K562 (cell line): Measurements from ENCODE around the gene TMEM184A. TPM values are rescaled to one million over a fixed set of nuclear protein-coding genes. Genes with fewer than 3 reads are reported as not detected.

Source experiments
- ATAC-seq: fragments of 200-7000 bp; cut with Tn5 transposase; 3 replicates; pipeline ENCODE4 v1.9.1; 2020; ENCODE audit warnings: moderate library complexity
- BruUV-seq: library from RNA; stranded (reverse); fragments of 400-500 nt; replicated peaks from 2 replicates; lab custom pipeline; 2021; lab: Mats Ljungman, UMichigan
- CTCF ChIA-PET: fragments of 300-600 bp; formaldehyde crosslinking; extraction: SDS; loops from one replicate; lab custom pipeline; 2021; ENCODE audit warnings: low intra/inter-chr PET ratio; lab: Yijun Ruan, JAX
- POLR2A ChIA-PET: fragments of 300-600, 350-650 bp; sonication (Branson Sonifier 250); formaldehyde crosslinking; extraction: SDS; loops from one replicate; lab custom pipeline; 2021; ENCODE audit warnings: antibody characterized with exemption, inconsistent platforms; lab: Yijun Ruan, JAX
- DNase-seq, 4 experiments: peaks; one replicate each; pipeline versions ENCODE4 v3.0.0 to v3.0.0-alpha.2; 2011 to 2018; ENCODE audit warnings: low spot score in 3 of 4, mixed read lengths in 3 of 4; ENCODE audit errors: extremely low read depth in 1 of 4
- FAIRE-seq: peaks from 2 replicates; lab custom pipeline; 2011; peaks lifted over from hg19 to GRCh38; lab: Jason Lieb, UNC
- H2AFZ ChIP-seq: 2 replicates; pipeline ENCODE4 v1.6.0; 2011; ENCODE audit warnings: low read depth, low read length, control low read depth, inconsistent platforms
- H3K27ac ChIP-seq: fragments of 200-600 bp; 3 replicates; pipeline ENCODE4 v1.8.0; 2011; ENCODE audit warnings: low read depth, mild to moderate bottlenecking, control low read depth, inconsistent platforms, low read length, moderate library complexity, mixed read lengths; ENCODE audit errors: extremely low read depth
- H3K27me3 ChIP-seq, 2 experiments: fragments of 300-600 bp in 1 of 2; 2 replicates in 1 of 2; 3 replicates in 1 of 2; pipeline versions ENCODE4 v1.6.0 to v1.8.0; 2011; ENCODE audit warnings: inconsistent platforms in 2 of 2, low read length in 2 of 2, mild to moderate bottlenecking in 1 of 2, mixed read lengths in 1 of 2, moderate library complexity in 1 of 2; ENCODE audit not compliant: control insufficient read depth in 2 of 2, insufficient read depth in 2 of 2
- H3K36me3 ChIP-seq: fragments of 300-600 bp; 3 replicates; pipeline ENCODE4 v1.8.0; 2011; ENCODE audit warnings: mild to moderate bottlenecking, low read length, inconsistent platforms; ENCODE audit not compliant: control insufficient read depth, insufficient read depth
- H3K4me1 ChIP-seq, 2 experiments: fragments of 200-600 bp in 1 of 2; replicated peaks in 1 of 2; 2 replicates in 1 of 2; 3 replicates in 1 of 2; pipeline versions ENCODE4 v1.5.1 to v1.8.0; 2011; ENCODE audit warnings: inconsistent platforms in 2 of 2, low read length in 2 of 2, mild to moderate bottlenecking in 1 of 2, mixed read lengths in 1 of 2, moderate library complexity in 1 of 2; ENCODE audit not compliant: control insufficient read depth in 2 of 2, insufficient read depth in 2 of 2
- H3K4me2 ChIP-seq: 2 replicates; pipeline ENCODE4 v1.6.1; 2011; ENCODE audit warnings: low read length, control low read depth, inconsistent platforms, mixed read lengths; ENCODE audit not compliant: insufficient read depth
- H3K4me3 ChIP-seq: fragments of 200-600 bp; sonication (generic), shearing (Covaris generic); 2 replicates; pipeline ENCODE4 v1.5.1; 2016; ENCODE audit warnings: control low read depth, inconsistent platforms
- H3K79me2 ChIP-seq: fragments of 200-600 bp; 3 replicates; pipeline ENCODE4 v1.8.0; 2011; ENCODE audit warnings: low read length, inconsistent platforms; ENCODE audit not compliant: control insufficient read depth, insufficient read depth
- H3K9ac ChIP-seq, 2 experiments: 2 replicates each; pipeline versions ENCODE4 v1.6.0 to v1.6.1; 2011; ENCODE audit warnings: low read depth in 2 of 2, low read length in 2 of 2, control low read depth in 1 of 2, inconsistent platforms in 1 of 2, mild to moderate bottlenecking in 1 of 2, mixed read lengths in 1 of 2; ENCODE audit not compliant: insufficient read depth in 1 of 2
- H3K9me1 ChIP-seq: one replicate; pipeline ENCODE4 v1.6.0; 2011; ENCODE audit warnings: inconsistent platforms, mild to moderate bottlenecking, low read length, moderate library complexity; ENCODE audit not compliant: control insufficient read depth, insufficient read depth
- H3K9me3 ChIP-seq: replicated peaks from 2 replicates; pipeline ENCODE4 v1.5.1; 2011; ENCODE audit warnings: low read depth, low read length, inconsistent platforms; ENCODE audit not compliant: control insufficient read depth, insufficient read depth
- H4K20me1 ChIP-seq: replicated peaks from 2 replicates; pipeline ENCODE4 v1.6.1; 2011; ENCODE audit warnings: low read length, inconsistent platforms, mixed read lengths; ENCODE audit not compliant: control insufficient read depth, insufficient read depth
- FIP1L1 ChIP-seq: fragments of 200-400 bp; formaldehyde crosslinking; IDR thresholded peaks from 2 replicates; pipeline ENCODE4 v1.6.1; 2018; ENCODE audit warnings: mild to moderate bottlenecking, low read depth, low read length; ENCODE audit not compliant: poor library complexity, severe bottlenecking
- HMBOX1 ChIP-seq: sonication (generic); IDR thresholded peaks from 2 replicates; pipeline ENCODE4 v1.6.1; 2016
- MCM3 ChIP-seq: fragments of 450-650 bp; IDR thresholded peaks from 2 replicates; pipeline ENCODE4 v1.6.1; 2016
- POLR2A ChIP-seq: fragments of 450-650 bp; conservative IDR thresholded peaks from 2 replicates; pipeline ENCODE4 v1.6.1; 2016
- WGBS: fragments of 100-300 bp; shearing (Covaris generic); methylation state at CpG from one replicate; pipeline ENCODE4 v1.1.6; 2016; ENCODE audit warnings: low coverage, mixed read lengths; ENCODE audit not compliant: insufficient coverage; ENCODE audit errors: missing lambda C conversion rate; 5-methylcytosine and 5-hydroxymethylcytosine counted together
- in situ Hi-C: fragments of 300-500 bp; cut with MboI; formaldehyde crosslinking; loops from 4 replicates; pipeline ENCODE4 v1.15.0; 2018; ENCODE audit warnings: inconsistent platforms, mixed read lengths
- intact Hi-C: fragments of 100-400 bp; cut with micrococcal nuclease; formaldehyde crosslinking; loops from 2 replicates; pipeline ENCODE4 v1.14.2; 2022
- polyA plus RNA-seq, 8 experiments: library from polyadenylated mRNA; depleted of rRNA in 4 of 8; stranded (reverse) in 5 of 8; unstranded in 3 of 8; fragments of >200 nt; fragmentation: Nextera tagmentation in 2 of 8; fragmentation: Illumina TruSeq in 1 of 8; extraction: Ambion mirVana in 2 of 8; extraction: Trizol in 1 of 8; gene quantifications; 2 replicates each; pipeline versions ENCODE4 v1.2.1 to v1.2.3, GENCODE V29; 2011 to 2014; ENCODE audit warnings: inconsistent platforms in 1 of 8, missing spikeins in 1 of 8
- total RNA-seq, 7 experiments: library from RNA; depleted of rRNA in 6 of 7; stranded (reverse); fragments of >200 nt in 6 of 7; fragmentation: Illumina TruSeq in 2 of 7; extraction: Trizol in 2 of 7; gene quantifications; 2 replicates each; pipeline versions ENCODE4 v1.2.1 to v1.2.3, GENCODE V29; 2011 to 2021; ENCODE audit warnings: low replicate concordance in 1 of 7

TMEM184A gene
- total and polyA plus RNA-seq, 9 of the 15 experiments (the other 6 are each of a cell fraction or from before 2014, with no cell fraction given): 0.10 to 0.18 (median 0.11) TPM; not detected in 6

GRCh38 chr7:1540776-1541271 lies 15.2 kb downstream of the TMEM184A start:
- ATAC-seq (no peak), DNase-seq (no peak)
- H3K9me3 ChIP-seq: no peaks in the 10 kb centered on the region
- no peak overlapping the region for H3K4me2 ChIP-seq
- CTCF ChIA-PET: no interaction called here
- H4K20me1 ChIP-seq: peaks cover 22% of the 10 kb centered on the region
- H3K27ac ChIP-seq: no peak overlapping the region
- no peak overlapping the region for H2AFZ ChIP-seq
- H3K4me1 ChIP-seq: peaks cover 10 to 83% of the 10 kb centered on the region in 2 experiments; a peak in 4 of 5 replicates
- no peak for TF ChIP-seq HMBOX1
- peak; percentile 35 for TF ChIP-seq FIP1L1
- no peak for TF ChIP-seq MCM3
- 0 out of 2 replicates have a peak, but pooled peaks have one; percentile 22 for TF ChIP-seq POLR2A
- TF ChIP-seq, all 486 proteins: peak for 2
- no peak for FAIRE-seq
- Histone ChIP-seq H3K9ac (0 out of 4 replicates have a peak overlapping the region, but pooled peaks of 1 of the 2 experiments have one; percentile 20), H3K9me1 (peaks cover 10% of the 10 kb centered on the region), H3K27me3 (no peaks in the 10 kb centered on the region), H3K36me3 (peaks cover 45% of the 10 kb centered on the region; the same call in 2 of the 3 replicates), H3K79me2 (peaks cover 26% of the 10 kb centered on the region), H3K4me3 (no peak overlapping the region)
- BruUV-seq: TSS peak; percentile 14
- POLR2A ChIA-PET: interaction anchor here (0.9 to 1.3 kb wide), 2 partner anchors 7 to 33 kb away, joined by 3 to 5 read pairs; no protein-coding TSS in a partner anchor
- in situ Hi-C loops (no loop called here), intact Hi-C loops (no loop called here)
- 90% methylated on average over 15 of the region's 31 CpGs for WGBS
